Fibroblast of skin of scalp (primary cell): Measurements from ENCODE around the gene ZXDC.

Experiments used
- DNase-seq: peaks from one replicate; pipeline ENCODE4 v3.0.0-alpha.2; 2013

The ZXDC gene

DNA sequence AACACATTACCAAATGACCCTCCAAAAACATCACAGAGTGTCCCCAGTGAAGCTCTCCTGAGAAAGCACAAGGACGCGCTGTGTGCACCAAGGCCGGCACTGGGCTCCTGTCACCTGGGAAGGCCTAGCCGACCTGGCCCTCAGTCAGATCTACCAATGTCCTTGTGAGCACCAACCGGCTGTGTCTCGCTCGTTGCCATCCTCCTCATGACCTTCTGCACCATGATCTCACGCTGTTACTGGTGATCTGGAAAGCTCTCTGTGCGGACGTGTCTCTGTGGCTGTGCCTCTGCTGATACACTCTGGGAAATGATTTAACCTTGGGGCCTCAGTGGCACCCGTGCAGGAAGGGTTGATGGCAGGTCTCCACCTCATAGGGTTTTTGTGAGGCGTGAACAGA is 24.2 kb downstream of the ZXDC start:
- DNase-seq: no peak

GRCh38 chr3:126450744-126451143 is 24.9 kb downstream of the ZXDC start:
- no peak for DNase-seq

- no peak for DNase-seq
These were observed 25.5 kb downstream of the ZXDC start for GRCh38 chr3:126450219-126450618.

DNA sequence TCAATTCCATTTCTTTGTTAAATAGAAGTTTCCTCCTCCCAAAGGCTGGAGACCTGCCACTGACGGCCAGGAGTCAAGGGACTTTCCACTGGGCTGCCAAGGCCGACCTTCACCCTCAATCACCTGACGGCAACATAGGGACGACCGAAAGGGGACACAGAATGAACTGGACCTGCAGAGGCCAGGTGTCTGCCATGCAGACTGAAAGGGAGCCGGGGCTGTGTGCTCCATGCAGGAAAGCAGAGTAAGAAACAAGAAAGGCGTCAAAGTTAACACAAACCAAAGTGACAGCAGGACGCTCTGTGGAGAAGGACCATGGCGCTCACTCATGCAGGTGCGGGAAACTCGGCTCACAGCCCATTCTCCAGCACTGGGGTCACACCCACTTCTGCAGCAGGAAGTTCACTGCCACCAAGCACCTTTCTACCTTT is 26.1 kb downstream of the ZXDC start:
- no peak for DNase-seq

DNA sequence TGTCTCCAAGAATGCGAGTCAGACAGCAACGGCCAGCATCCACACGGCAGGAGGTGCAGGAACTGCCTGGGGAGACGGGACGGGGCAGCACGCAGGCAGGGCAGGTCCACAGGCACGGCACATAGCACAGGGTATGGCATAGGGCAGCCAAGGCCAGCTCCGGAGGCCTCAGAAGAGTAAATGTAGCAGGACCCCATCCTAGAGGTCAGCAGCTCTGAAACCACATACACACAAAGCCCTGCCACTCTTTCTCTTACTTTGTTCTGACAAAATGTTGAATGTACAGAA is 26.9 kb downstream of the ZXDC start:
- DNase-seq: no peak

DNA sequence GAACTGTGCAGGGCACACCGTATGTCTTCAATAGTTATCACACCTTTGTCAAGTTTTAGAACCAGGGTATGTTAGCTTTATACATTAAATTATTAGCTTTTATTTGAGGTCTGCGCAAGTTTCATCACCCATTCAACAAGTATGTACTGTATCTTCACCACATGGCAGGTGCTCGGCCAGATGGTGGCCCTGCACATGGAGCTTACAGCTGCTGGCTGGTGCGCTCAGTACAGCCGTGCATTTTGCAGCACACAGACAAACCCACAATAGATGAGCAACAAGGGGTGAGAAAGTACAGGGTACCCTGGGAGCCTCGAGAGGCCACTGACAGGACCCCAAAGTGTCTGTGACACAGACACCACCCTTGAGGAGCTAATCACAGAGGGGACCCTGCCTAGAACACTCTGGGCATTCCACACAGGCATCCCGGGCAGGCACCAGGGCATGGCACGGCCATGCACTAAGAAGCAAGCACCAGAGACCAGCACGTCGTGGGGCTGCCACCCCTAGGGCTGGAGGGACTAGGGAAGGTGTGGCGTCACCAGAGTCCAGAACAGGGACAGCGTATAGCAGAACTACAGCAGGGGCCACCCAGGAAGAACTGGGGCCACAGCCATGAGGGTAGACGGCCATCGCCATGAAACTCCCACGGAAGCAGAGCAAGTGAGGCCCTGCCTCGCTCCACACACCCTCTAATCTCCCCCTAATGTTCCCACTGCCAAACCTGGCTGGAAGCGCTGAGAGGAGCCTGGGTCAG is 27.4 kb downstream of the ZXDC start:
- no peak for DNase-seq

DNA sequence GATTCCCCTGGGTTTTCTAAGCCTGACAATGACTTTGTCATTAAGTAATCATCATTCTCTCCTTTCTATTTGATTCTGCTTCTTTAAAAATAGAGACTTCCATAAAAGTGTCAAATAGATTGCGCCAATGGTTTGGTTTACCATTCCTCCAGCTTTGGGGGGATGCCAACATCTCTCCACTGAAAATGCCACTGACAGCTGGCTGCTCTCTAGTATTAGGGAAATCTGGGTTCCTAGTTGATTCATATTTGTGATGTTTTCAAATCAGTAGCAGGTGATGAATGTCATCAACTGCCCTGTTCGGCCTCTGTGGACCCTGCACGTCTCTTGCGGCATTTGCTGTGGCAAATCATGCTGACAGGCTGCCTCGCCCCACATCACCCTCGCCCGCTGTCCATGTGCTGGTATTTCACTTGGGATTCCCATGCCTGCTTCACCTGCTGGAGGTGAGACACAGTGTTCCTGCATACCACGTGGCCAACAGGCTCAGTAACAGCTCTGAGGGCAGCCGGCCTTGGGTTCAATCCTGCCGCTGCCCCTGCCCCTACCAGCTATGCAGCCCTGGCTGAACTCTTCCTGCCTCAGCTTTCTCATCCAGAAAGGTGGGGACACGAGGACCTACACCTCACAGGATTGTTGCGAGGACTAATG is 28.1 kb downstream of the ZXDC start:
- DNase-seq: no peak

DNA sequence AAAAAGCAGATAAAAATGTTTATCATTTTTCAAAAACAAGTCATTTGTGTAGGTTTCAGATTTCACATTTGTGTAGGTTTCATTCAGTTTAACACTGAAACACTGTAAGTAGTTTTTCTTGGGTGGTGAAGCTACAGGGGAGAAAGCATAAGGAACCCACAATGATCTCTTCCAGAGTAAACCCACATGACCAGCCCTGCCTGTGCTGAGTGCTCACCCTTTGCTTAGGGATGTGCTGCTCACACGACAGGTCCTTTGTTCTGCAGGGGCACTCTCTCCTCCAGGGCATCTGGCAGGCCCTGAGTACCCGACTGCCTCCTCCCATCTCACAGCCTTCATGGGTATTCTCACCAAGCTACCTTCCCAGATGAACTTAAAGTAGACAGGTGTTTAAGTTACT is 28.9 kb downstream of the ZXDC start:
- no peak for DNase-seq

DNA sequence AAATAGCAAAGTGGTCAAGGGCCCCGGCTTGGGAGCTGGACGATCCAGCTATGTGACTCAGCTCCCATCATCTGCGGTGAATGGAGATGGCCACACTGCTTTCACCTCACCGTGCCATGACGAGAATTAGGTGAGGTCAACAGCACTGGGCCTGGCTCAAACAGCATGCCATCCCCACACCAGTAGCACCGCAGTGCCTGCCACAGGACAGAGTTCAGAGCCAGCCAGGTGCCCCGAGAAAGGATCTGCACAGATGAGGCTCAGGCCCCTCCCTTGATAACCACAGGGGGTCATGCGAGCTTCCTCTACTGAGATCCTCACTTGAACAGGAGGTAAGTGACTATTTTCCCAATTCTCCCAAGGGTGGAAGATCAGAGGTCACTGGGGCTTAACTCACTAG is 29.4 kb downstream of the ZXDC start:
- no peak for DNase-seq

- DNase-seq: no peak
These were observed 30.2 kb downstream of the ZXDC start for GRCh38 chr3:126445506-126445905.

- DNase-seq: no peak
These were observed 32.8 kb downstream of the ZXDC start for GRCh38 chr3:126442856-126443242.

DNA sequence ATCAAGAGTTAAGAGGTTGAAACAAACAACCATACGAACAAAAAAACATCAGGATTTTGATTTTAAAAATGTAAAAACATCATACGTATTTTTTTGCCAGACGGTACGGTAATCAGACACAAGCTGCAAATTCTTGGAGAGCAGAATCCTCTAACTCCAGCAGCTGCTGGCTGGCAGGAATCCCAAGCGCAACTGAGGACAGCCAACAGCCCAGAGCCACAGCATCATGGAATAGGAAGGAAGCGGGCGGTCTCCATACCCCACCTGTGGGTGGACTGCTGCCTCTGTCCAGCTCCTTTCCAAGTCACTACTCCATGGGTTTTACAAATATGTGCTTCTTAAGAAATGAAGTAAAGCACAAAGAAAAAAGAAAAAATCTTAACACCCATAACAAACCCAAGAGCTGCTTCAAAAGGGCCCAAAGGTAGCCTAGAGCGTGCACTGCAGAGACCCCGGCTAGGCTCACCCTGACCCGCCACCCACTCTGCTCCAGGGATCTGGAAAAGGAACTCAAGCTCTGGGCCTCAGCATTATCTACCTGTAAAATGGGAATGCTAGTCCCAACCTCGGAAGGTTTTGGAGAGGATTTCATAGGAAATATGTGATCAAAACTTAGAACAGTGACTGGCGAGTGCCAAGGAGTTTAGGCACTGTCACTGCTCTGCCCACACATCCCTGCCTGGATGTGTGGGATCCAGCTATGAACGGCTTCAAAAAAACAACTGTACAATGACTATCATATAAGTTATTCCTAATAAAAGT is 33.4 kb downstream of the ZXDC start:
- DNase-seq: no peak

- no peak for DNase-seq
These were observed 34.3 kb downstream of the ZXDC start for GRCh38 chr3:126441256-126441880.

GRCh38 chr3:126440709-126440995 is 35.0 kb downstream of the ZXDC start:
- DNase-seq: no peak

DNA sequence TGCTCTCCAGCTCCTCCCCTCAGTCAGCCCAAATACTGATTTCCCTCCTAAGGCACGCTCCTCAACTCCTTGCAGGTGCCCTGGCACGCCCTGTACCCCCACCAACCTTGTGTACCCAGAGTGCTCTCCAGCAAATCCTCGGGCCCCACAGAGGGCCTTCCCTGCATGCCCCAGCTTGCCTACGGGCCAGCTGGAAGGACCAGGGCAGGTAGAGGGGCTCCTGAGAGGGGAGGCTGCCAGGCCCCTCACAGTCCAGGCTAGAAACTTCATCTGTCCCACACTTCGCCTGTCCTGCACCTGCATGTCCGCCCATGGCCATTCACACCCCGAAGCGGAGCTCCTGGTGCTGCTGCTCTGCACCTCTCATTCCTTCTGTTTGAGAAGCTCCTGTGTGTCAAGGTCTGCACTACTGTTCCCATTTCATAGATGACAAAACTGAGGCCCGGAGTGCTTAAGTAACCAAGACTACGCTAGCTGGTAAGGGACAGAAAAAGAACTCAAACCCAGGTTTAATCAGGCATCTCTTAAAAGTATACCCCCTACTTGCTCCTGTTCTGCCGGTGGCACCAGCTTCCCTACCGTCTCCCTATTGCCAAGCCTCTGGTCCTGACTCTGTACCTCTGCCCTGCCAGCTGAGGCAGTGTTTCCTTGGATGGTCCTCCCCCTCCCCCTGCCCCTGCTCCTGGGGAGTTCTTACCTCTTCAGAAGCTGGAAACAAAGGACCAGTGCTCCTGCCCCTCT is 35.6 kb downstream of the ZXDC start:
- DNase-seq: no peak

DNA sequence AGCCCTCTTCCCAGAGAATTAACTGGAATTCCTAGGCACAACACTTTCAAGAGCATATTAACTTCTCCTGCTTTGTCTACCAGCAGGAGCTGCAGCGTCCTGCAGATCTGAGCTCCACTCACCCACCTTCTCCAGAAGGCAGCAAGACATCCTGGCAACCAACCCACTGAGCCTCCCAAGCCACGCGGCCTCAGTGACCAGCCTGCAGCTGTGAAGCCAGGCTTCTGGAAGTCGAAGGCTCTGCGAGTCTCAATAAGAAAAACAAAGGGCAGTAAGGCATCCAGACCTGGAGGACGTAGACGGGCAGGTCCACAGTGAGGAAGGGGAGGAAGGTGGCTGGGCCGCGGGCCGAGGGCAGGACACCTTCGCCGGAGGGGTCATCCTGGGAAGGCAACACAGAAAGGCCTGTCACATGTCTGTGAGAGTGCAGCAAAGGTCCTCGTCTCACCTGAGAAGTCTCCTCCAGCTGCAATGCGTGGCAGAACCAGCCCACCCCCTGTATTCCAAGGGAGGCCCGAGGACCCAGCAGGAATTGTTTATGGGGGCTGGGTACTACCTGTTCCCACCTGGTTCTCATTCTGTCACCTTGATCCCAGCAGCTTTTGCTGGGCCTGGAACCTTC is 36.2 kb downstream of the ZXDC start:
- DNase-seq: no peak

GRCh38 chr3:126438746-126439145 is 36.9 kb downstream of the ZXDC start:
- DNase-seq: no peak

DNA sequence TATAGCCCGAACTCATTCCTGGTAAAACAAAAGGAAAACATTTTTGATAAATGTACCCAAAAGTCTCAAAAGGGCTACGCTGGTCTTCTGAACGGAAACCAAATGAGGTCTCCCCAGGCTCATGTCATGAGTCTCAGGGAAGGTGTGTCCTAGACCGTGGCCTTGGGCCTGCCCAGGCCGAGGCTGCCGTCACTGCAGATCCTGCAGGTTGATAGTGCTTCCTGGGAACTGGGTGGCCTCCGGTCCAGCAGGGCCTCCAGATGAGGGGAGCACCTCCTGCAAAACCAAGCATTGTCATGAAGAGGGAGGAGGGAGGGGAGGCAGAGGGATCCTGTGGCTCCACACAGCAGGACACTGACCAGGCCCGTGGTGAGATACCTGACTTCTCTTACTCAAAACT is 37.5 kb downstream of the ZXDC start:
- no peak for DNase-seq

DNA sequence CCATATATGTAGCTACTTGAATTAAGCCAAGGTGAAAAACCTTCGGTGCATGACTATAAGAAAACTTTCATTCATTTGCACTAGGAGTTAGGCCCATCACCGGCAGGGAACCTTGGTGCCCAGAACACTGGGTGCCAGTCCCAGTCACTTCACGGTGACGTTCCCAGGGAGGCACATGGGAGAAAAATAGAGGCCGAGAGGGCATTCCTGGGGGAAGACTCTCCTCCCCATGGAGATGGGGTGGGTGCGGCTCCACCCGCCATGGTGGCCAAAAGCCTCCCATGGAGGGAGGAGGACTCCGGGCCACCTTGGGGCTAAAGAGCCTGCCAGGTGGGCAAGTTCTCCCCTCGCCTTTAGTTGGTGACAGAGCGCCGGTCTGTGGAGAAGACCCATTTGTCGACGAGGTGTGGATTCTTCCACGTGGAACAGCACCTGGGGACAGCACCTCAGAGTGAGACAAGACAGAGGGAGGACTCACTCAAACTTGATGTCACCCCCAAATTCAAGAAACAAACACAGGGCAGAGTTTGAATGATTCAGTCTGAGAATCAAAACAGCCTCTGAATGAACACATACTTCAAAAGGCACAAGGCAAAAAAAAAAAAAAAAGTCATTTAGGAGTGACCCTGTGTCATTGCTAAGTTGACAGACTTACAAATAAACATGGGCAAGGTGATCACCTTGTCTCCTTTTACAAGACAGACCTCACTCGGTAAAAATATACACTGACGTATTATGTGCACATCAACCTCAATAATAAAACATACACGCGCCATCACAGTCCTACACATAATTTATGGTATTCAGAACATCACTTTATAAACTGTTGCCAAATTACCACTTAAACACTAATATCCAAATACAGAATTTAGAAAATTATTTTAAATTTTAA is 38.6 kb downstream of the ZXDC start:
- no peak for DNase-seq

DNA sequence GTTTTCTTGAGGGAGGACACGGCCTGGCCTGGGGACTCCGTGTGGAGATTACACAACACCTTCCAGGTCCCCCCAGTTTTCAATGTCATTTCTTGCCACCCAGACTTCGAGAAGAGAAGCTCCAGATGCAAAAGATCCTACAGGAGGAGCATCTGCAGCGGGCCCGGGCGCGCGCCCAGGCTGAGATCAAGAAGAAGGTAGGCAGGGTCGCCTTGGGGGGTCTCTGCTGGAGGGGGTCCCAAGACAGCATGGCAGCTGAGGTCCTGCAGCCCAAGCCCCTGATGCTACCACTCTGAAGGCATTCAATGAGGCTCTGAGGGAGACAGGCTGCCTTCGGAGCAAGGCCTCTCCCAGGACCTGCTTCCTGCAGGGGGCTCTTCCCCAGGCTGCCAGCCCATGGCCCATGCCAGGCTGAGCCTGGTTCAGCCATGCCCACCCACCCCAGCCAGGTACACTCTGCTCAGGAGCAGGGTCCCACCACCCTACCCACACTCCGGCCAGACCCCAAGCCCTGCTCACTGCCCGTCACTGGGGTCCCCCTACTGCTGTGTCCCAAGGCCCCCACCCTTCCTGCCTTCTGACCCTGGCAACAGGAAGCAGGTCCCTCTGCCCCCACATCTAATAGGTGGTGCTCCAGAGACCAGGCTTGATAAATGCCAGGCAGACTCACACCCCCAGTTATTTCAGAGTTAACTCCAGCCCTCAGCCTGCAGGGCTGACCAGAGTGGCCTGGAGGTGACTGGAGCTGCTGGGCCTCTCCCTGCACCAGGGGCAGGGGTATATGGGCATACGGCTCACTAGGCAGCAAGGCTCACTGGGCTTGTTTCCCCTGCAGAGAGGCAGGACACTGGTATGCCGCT is 40.0 kb downstream of the ZXDC start:
- no peak for DNase-seq
